CD4-positive, alpha-beta T cell treated with Interleukin-6 for 4 hours (primary cell): ENCODE data around the gene ZNF709.
"Not testable (repeated sequence)": the region's sequence is repeated elsewhere in the genome, so short reads cannot be mapped to it uniquely, and the experiment has no call there.

ENCODE experiments used
- DNase-seq: peaks from one replicate; pipeline ENCODE4 v3.0.0-alpha.2; 2020; ENCODE audit warnings: mixed read lengths

The ZNF709 gene

DNA sequence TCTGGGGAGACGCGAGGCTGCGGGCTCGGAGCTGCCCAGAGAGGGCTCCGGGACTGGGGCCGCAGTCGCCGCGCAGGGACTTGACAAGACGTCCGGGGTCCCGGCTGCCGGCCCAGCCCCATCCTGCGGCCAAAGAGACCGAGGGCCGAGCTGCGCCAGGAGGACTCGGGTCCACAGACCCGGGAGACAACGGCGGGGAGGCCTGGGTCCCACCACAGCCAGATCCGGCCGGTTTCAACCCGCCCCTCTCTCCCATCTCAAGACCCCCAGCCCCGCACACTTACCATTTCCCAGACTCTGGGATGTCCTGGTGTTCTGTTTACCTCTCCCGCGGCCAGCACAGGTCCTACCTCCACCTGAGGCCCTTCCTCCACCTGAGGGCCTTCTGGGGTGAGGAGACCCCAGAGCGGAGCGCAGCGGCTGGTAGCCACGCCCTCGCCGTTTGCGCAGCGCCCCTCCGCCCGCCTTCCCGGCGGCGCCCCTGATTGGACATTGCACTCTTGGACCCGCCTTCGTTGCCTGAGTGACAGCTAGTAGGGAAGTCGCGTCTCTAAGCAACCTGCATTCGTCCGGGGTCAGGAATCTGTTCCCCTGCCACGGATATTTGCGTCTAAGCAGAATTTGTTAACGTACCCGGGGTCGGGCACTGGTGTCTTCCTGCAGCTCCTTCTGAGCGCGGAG lies at the start of gene ZNF709:
Gene ZNF709 (minus strand): TSS at position 446 of the 681 bp plus-strand sequence. CDS start 159 bp downstream, at position 287.
- peak; percentile 92 for DNase-seq

DNA sequence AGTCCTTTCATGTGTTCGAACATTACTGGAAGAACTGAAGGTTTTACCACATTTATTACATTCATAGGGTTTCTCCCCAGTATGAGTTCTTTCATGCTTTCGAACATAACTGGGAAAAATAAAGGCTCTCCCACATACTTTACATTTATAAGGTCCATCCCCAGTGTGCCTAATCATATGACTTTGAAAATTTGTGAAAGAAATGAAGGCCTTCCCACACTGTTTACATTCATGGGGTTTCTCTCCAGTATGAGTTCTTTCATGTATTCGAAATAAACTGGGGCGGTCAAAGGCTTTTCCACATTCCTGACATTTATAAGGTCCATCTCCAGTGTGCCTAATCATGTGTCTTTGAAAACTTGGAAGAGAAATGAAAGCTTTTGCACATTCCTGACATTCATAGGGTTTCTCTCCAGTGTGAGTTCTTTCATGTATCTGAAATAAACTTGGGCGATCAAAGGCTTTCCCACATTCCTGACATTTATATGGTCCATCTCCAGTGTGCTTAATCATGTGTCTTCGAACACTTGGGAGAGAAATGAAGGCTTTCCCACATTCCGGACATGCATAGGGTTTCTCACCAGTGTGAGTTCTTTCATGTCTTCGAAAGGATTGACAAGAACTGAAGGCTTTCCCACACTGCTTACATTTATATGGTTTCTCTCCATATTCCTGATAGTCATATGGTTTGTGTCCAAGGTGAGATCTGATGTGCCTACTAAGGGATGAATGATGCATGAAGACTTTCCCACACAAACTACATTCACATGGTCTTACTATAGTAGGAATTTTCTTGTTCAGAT lies 42.6 kb upstream of the ZNF709 start:
- no peak for DNase-seq

DNA sequence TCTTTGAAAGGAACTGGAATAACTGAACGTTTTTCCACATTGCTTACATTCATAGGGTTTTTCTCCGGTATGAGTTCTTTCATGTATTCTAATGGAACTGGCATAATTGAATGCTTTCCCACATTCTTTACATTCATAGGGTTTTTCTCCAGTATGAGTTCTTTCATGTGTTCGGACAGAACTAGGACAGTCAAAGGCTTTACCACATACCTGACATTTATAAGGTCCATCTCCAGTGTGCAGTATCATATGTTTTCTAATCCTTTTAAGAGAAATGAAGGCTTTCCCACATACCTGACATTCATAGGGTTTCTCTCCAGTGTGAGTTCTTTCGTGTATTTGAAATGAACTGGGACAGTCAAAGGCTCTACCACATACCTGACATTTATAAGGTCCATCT lies 41.9 kb upstream of the ZNF709 start:
- no peak for DNase-seq

DNA sequence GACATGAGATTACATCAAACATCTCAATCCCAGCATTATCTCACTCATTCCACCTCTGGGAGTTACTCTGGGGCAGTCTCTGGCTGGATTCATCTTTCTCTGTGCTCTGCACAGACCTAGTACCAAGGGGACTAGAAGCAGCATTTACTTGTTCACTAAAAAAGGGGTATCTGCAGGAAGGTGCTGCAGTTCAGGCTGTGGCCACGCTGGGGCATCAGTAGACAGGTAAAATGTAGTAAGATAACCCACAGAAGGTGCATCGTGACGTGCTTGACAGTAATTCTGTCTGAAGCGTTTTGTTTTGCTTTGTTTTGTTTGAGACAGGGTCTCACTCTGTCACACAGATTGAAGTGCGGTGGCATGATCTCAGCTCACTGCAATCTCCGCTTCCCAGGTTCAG lies 37.4 kb upstream of the ZNF709 start:
- DNase-seq, result no peak

DNA sequence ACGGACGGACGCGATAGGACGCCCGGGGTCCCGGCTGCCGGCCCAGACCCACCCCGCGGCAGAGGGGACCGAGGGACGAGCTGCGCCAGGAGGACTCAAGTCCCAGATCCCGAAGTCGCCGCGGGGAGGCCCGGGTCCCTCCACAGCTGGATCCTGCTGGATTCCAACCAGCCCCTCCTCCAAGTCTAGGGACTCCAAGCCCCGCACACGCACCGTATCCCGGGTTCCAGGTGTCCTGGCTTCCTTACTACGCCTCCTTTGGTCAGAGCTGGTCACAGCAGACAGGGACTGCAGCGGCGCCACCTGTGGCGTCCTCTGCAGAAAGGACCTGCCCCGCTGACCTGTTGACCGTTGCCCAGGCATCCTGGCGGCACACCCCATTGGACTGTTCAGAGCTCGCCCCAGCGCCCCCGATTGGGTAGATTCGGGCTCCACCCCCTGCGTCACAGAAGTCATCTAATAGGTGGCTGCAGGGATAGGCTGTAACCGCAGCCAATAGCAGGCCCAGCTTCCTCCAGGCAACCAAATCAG lies 29.0 kb upstream of the ZNF709 start:
- no peak for DNase-seq

DNA sequence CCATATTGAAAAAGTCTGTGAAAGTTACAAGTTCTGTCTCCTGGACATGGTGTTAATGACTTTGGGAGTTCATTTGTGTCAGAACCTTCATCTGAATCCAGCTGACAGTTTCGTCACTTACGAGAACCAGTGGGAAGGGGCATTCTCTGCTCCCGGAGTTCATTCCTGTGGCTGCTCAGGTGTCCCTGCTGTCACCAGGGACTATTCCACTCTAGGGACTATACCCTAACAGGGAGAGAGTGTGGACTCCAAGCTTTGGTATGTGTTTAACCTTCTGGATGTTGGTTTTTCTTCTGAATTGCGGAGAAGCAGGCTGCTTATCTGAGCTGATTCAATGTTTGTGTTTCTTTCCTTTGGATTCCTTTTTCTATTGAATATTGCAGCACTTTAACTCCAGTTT lies 12.4 kb upstream of the ZNF709 start:
- DNase-seq, result no peak

DNA sequence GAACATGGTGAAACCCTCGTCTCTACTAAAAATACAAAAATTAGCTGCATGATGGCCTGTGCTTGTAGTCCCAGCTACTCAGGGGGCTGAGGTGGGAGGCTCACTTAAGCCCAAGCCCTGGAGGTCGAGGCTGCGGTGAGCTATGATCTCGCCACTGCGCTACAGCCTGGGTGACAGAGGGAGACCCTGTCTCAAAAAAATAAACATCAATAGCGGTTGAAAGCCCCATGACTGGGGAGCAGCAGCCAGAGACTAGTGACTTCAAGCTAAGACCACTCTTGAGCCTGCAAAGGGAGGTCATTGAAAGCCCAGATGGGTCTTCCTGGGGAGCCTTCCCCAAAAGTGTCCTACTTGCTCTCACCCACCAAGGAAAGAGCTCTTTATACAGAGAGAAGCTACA lies 11.9 kb upstream of the ZNF709 start:
- DNase-seq, result no peak

DNA sequence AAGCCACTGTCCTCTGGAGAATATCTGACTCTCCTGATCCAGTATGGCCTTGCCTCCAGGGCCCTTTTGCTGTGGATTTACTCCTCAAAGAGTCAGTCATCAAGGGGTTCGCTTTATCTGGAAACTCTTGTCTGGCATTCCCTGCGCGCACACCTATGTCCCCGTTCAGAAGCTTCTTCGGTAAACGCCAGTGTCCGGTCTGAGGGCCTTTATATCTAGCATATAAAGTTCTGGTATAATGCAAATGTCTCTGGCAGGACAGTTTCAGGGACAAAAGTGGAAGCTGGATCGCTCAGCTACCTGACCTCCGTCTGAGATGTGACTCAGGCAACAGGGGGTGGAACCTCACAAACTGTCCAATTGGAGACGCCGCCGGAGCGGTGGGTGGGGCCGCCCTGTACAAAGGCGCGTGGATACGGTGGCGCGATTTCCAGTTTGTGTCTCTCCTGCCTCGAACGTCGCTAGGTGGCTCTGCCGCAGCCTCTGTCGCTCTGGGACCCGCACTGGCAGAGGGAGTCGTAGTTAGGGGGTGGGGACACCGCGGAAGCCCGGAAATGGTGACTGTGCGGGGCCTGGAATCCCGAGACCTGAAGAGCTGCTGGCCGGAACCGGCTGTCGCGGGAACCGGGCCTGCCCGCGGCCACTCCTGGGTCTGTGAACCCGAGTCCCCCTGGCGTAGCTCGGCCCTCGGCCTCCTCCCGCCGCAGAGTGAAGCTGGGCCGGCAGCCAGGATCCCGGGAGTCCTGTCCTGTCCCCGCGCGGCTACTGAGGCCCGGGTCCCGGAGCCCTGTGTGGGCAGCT lies 10.6 kb upstream of the ZNF709 start:
- DNase-seq, result peak; percentile 96

DNA sequence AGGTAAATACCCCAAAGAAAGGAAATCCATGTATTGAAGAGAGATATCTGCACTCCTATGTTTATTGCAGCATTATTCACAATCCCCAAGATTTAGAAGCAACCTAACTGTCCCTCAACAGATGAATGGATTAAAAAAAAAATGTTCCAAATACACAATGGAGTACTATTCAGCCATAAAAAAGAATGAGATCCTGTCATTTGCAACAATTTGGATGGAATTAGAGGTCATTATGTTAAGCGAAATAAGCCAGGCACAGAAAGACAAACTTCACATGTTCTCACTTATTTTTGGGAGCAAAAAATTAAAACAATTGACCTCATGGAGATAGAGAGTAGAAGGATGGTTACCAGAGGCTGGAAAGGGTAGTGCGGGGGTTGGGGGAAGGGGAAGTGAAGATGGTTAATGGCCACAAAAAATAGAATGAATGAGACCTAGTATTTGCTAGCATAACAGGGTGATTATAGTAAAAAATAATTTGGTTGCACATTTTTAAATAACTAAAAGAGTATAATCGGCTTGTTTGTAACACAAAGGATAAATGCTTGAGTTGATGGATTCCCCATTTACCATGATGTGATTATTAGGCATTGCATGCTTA lies 9.7 kb upstream of the ZNF709 start:
- DNase-seq, result no peak

DNA sequence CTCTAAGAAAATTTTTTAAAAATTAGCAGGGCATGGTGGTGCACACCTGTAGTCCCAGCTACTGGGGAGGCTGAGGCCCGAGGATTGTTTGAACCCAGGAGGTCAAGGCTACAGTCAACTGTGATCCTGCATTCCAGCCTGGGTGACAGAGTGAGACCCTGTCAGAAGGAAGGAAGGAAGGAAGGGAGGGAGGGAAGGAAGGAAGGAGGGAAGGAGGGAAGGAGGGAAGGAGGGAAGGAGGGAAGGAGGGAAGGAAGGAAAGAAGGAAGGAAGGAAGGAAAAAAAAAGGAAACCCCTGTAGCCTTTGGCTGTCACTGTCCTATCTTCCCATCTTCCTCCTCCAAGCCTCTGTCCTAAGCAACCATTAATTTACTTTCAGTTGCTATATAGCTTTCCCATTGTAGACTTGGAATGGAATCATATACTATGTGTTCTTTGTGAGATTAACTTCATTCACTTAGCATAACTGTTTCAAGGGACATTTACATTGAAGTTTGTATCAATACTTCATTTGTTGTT lies 1.7 kb upstream of the ZNF709 start:
- not testable (repeated sequence) for DNase-seq

DNA sequence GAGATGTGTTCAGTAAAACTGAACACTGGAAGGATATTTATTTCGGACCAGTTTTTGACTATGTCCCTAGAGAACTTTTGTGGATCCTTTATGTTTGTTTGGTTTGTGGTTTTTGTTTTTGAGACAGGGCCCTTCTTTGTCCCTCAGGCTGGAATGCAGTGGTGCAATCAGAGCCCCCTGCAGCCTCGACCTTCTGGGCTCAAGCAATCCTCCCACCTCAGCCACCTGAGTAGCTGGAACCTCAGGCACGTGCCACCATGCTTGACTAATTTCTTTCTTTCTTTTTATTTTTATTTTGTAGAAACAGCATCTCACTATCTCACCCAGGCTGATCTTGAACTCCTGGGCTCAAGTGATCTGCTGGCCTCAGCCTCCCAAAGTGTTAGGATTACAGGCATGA lies 955 bp upstream of the ZNF709 start:
- DNase-seq, result no peak

DNA sequence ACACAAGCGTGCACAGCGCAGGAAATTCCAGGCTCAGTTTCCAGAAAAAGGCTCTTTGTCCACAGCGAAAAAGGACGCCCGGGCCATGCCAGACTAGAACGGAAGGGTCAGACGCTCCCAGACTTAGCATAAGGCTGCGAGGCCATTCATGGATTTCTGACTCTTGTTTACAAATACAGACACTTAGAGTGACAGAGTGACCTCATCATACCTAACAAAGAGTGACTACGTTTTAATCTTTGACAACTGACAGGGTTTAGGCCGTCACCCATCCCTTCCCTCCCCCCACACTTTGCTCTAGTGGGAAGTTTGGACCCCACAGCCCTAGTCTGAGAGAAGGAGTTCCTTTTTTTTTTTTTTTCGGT lies 418 bp upstream of the ZNF709 start:
- no peak for DNase-seq

DNA sequence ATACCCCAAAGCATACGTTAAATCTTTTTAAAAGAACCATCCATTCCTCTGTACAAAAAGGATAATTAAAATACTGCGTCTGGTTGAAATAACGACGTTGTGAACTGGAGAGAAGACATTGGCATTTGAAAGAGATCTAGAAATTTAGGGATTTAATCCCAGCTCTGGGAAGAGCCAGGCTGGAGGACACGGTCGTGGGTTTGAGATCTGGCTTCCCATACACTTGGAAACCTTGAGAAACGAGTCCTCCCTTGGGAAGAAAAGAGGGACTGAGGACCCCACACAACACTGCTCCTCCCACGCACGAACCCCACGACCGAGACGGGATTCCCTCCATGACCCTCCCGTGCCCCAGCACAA lies 625 bp downstream of the ZNF709 start:
- no peak for DNase-seq

DNA sequence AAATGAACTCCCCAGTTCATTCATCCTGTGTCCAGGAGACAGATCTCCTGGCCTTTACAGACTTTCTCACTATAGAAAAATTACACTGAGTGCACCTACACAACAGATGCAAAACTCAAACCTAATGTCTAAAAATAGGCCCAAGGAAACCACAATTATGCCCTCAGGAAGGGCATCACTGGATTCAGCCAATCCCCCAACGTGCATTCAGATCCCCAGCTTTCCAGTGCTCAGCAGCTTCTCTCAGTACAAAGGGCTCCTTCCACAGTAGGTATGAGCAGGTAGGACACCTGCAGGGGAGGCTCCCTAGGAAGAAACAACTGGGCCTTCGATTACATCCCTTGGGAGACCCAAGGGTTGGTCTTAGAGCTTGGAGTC lies 2.1 kb downstream of the ZNF709 start:
- DNase-seq, result no peak

DNA sequence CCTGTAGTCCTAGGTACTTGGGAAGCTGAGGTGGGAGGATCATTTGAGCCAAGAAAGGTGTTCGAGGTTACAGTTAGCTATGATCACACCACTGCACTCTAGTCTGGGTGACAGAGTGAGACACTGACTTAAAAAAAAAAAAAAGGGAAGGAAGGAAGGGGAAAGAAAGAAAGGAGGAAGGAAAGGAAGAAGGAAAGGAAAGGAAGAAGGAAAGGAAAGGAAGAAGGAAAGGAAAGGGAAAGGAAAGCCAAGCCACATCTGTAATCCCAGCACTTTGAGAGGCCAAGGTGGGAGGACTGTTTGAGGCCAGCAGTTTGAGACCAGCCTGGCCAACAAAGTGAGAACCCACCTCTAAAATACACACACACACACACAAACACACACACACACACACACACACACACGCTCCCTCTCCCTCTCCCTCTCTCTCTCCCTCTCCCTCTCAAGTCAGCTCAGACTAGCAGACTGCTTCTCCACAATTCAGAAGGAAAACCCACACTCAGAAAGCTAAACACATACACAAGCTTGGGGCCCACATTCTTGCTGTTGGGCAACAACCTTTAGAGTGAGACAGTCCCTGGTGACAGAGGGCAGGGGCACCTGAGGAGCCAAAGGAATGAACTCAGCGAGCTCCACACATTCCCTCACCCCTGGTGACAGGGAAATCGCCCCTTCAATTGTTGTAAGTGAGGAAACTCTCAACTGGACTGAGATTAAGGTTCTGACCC lies 2.7 kb downstream of the ZNF709 start:
- DNase-seq, result no peak

DNA sequence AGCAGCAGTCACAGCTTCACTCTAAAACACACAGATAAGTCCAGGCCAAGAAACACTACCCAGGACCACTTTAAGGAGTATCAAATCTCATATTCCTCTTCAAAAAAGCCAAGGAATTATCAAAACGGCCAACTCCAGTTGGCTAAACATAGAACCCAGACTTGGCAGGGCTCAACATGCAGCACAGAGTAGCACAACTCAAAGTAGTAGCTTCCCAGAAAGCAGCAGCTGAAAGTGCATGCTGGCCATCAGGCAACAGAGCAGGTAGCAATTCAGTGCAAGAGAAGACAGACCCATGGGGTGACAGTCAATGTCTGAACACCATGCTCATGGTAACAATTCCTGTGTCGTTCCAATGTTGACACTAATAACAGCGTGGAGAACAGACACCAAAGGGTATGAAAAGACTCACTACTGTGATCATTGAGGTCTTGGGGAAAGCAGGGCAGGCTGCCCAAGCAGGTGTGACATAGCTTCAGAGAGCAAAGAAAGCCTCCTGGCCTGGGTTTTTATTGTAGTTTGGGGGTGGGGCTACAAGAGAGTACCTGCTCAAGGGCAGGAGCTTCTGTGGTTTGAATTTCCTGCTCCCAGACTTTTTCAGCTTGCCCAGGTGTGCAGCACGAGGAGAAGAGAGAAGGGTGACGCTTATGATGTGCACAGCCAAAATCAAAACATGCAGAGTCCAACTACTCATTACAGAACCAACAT lies 6.2 kb downstream of the ZNF709 start:
- DNase-seq, result peak; percentile 24

DNA sequence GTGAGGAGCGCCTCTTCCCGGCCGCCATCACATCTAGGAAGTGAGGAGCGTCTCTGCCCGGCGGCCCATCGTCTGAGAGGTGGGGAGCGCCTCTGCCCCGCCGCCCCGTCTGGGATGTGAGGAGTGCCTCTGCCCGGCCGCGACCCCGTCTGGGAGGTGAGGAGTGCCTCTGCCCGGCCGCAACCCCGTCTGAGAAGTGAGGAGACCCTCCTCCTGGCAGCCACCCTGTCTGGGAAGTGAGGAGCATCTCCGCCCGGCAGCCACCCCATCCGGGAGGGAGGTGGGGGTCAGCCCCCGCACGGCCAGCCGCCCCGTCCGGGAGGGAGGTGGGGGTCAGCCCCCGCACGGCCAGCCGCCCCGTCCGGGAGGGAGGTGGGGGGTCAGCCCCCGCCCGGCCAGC lies 17.0 kb downstream of the ZNF709 start:
- not testable (repeated sequence) for DNase-seq

DNA sequence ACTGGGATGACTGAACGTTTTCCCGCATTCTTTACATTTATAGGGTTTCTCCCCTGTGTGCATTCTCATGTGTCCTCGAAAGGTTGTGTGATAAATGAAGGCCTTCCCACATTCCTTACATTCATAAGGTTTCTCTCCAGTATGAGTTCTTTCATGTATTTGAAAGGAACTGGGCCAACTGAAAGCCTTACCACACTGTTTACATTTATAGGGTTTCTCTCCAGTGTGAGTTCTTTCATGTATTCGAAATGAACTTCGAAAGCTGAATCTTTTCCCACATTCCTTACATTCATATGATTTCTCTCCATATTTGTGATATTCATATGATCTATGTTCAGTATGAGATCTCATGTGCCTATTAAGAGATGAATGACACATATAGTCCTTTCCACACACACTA lies 19.4 kb downstream of the ZNF709 start:
- no peak for DNase-seq

DNA sequence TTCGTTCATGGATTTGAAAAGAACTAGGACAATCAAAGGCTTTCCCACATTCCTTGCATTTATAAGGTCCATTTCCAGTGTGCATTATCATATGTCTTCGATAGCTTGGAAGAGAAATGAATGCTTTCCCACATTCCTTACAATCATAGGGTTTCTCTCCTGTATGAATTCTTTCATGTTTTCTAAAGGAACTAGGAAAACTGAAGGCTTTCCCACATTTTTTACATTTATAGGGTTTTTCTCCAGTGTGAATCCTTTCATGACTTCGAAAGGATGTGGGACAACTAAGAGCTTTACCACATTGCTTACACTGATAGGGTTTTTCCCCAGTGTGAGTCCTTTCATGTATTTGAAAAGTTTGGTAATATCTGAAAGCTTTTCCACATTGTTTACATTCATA lies 19.8 kb downstream of the ZNF709 start:
- DNase-seq, result no peak

DNA sequence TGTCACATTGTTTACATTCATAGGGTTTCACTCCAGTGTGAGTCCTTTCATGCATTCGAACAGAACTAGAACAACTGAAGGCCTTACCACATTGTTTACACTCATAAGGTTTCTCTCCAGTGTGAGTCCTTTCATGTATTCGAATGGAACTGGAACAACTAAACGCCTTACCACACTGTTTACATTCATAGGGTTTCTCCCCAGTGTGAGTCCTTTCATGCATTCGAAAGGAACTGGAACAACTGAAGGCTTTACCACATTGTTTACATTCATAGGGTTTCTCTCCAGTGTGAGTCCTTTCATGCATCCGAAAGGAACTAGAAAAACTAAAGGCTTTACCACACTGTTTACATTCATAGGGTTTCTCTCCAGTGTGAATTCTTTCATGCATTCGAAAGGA lies 20.5 kb downstream of the ZNF709 start:
- DNase-seq, result not testable (repeated sequence)

DNA sequence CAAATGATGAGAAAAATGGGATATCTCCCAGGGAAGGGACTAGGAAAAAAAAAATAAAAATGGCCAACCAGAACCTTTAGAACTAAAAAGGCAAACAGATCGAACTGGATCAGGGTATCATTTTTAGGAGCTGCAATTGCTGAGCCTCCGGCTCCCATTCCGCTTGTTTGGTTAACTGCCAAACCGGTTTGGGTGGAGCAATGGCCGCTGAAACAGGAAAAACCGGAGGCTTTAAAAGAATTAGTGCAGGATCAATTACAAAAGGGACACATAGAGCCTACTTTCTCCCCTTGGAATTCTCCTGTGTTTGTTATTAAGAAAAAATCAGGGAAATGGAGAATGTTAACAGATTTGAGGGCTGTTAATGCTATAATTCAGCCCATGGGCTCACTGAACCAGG lies 31.1 kb downstream of the ZNF709 start:
- DNase-seq, result no peak

DNA sequence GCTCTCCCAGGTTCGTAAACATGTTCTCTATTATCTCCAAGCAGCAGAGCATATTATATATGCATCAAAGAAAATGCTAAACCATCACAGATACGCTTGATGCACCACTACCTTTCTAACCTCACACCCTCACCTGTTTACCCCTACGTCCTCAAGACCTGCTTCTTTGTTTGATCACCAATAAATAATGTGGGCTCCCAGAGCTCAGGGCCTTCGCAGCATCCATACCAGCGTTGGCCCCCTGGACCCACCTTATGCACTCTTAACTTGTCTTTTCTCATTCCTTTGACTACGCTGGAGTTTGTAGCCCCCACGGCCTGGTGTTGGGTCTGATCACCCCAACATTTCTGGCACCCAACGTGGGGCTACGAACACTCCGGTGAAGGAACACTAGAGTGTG lies 33.8 kb downstream of the ZNF709 start:
- no peak for DNase-seq
